PC-3 (cell line): Measurements from ENCODE around the gene C2CD3. TPM values are rescaled to one million over a fixed set of nuclear protein-coding genes. Genes with fewer than 3 reads are reported as not detected.
A peak's percentile ranks its signal among the peaks of the same experiment; 100 is the strongest.

Experiments used
- ATAC-seq: fragments of 200-7000 bp; cut with Tn5 transposase; 2 replicates; pipeline ENCODE4 v1.9.1; 2020; ENCODE audit warnings: mild to moderate bottlenecking, moderate library complexity
- BruUV-seq: library from RNA; stranded (reverse); fragments of 400-500 nt; replicated peaks from 2 replicates; lab custom pipeline; 2021; lab: Mats Ljungman, UMichigan
- CTCF ChIA-PET: fragments of 300-600 bp; sonication (Branson Sonifier 250); formaldehyde crosslinking; loops from one replicate; lab custom pipeline; 2022; ENCODE audit warnings: antibody characterized with exemption; lab: Charles Lee
- POLR2A ChIA-PET: fragments of 300-600 bp; sonication (Branson Sonifier 250); formaldehyde crosslinking; loops from one replicate; lab custom pipeline; 2022; ENCODE audit warnings: antibody characterized with exemption; ENCODE audit not compliant: unreplicated experiment; lab: Charles Lee
- DNase-seq: peaks from one replicate; pipeline ENCODE4 v3.0.0-alpha.2; 2015
- H2AFZ ChIP-seq: fragments of 300-600 bp; sonication (generic); 2 replicates; pipeline ENCODE4 v1.6.0; 2016; ENCODE audit warnings: antibody characterized with exemption, low read length
- H3F3A ChIP-seq: fragments of 300-600 bp; sonication (generic); one replicate; pipeline ENCODE4 v1.6.0; 2017; ENCODE audit warnings: antibody characterized with exemption, low read length, control low read depth, mild to moderate bottlenecking; ENCODE audit not compliant: unreplicated experiment
- H3K27ac ChIP-seq: fragments of 300-600 bp; sonication (generic); 2 replicates; pipeline ENCODE4 v1.5.1; 2016; ENCODE audit warnings: mild to moderate bottlenecking, low read length
- H3K27me3 ChIP-seq: fragments of 300-600 bp; sonication (generic); 2 replicates; pipeline ENCODE4 v1.6.1; 2016; ENCODE audit warnings: low read length, mixed read lengths
- H3K36me3 ChIP-seq: fragments of 300-600 bp; sonication (generic); 2 replicates; pipeline ENCODE4 v1.6.1; 2016; ENCODE audit warnings: low read depth, mixed run types, low read length, mixed read lengths
- H3K4me1 ChIP-seq: fragments of 300-600 bp; sonication (generic); 2 replicates; pipeline ENCODE4 v1.5.1; 2016; ENCODE audit warnings: low read length; ENCODE audit not compliant: insufficient read depth
- H3K4me2 ChIP-seq: fragments of 300-600 bp; sonication (generic); 2 replicates; pipeline ENCODE4 v1.6.0; 2016; ENCODE audit warnings: low read length
- H3K4me3 ChIP-seq: fragments of 300-600 bp; sonication (generic); 2 replicates; pipeline ENCODE4 v1.5.1; 2016; ENCODE audit warnings: mild to moderate bottlenecking, low read length, mixed read lengths
- H3K79me2 ChIP-seq: fragments of 300-600 bp; sonication (generic); 2 replicates; pipeline ENCODE4 v1.6.1; 2017; ENCODE audit warnings: low read length, mixed read lengths
- H3K9ac ChIP-seq: fragments of 300-600 bp; sonication (generic); 2 replicates; pipeline ENCODE4 v1.6.0; 2016; ENCODE audit warnings: mild to moderate bottlenecking, low read length
- H3K9me2 ChIP-seq: fragments of 300-600 bp; sonication (generic); replicated peaks from 2 replicates; pipeline ENCODE4 v1.6.1; 2016; ENCODE audit warnings: mixed run types, low read length, mixed read lengths
- H3K9me3 ChIP-seq: fragments of 300-600 bp; sonication (generic); 2 replicates; pipeline ENCODE4 v1.6.1; 2016; ENCODE audit warnings: low read length, mixed read lengths
- H4K20me1 ChIP-seq: fragments of 300-600 bp; sonication (generic); 2 replicates; pipeline ENCODE4 v1.6.1; 2016; ENCODE audit warnings: low read length, mixed read lengths
- CTCF ChIP-seq: fragments of 300-600 bp; sonication (generic); conservative IDR thresholded peaks from 2 replicates; pipeline ENCODE4 v1.5.1; 2017; ENCODE audit warnings: antibody characterized with exemption, low read depth, mild to moderate bottlenecking, low read length
- EZH2 ChIP-seq: fragments of 300-600 bp; sonication (generic); IDR thresholded peaks from one replicate; pipeline ENCODE4 v1.6.1; 2017; ENCODE audit warnings: antibody characterized with exemption, mild to moderate bottlenecking, low read length; ENCODE audit not compliant: unreplicated experiment
- EZH2phosphoT487 ChIP-seq: fragments of 300-600 bp; sonication (generic); IDR thresholded peaks from 2 replicates; pipeline ENCODE4 v1.6.1; 2018; ENCODE audit warnings: mild to moderate bottlenecking, antibody characterized with exemption, low read length, borderline replicate concordance
- intact Hi-C: fragments of 100-400 bp; cut with micrococcal nuclease; formaldehyde crosslinking; loops from 2 replicates; pipeline ENCODE4 v1.9.0; 2023
- total RNA-seq: library from RNA; depleted of rRNA; stranded (reverse); fragments of >200 nt; gene quantifications from 2 replicates; pipeline ENCODE4 v1.2.3, GENCODE V29; 2014

C2CD3 gene
- total RNA-seq, 1 experiment from 2014 or later, result 27.3 TPM

GRCh38 chr11:74043450-74043849 is 127.4 kb downstream of the C2CD3 start:
- Histone ChIP-seq H3K4me3 (no peak overlapping the region), H3F3A (no peaks in the 10 kb centered on the region), H3K79me2 (no peaks in the 10 kb centered on the region), H3K27me3 (no peaks in the 10 kb centered on the region), H3K36me3 (peaks cover 23% of the 10 kb centered on the region; the same call in 1 of the 2 replicates), H3K4me2 (no peak overlapping the region), H3K27ac (no peak overlapping the region), H3K9ac (no peak overlapping the region), H3K9me2 (no peaks in the 10 kb centered on the region), H3K4me1 (no peaks in the 10 kb centered on the region), H2AFZ (no peak overlapping the region), H4K20me1 (no peaks in the 10 kb centered on the region), H3K9me3 (no peaks in the 10 kb centered on the region)
- POLR2A ChIA-PET, result no interaction called here
- CTCF ChIA-PET, result no interaction called here
- no peak for ATAC-seq
- intact Hi-C loops, result no loop called here
- DNase-seq, result no peak
- TF ChIP-seq EZH2 (no peak), CTCF (no peak), EZH2phosphoT487 (no peak)
- BruUV-seq, result no TSS peak

GRCh38 chr11:74037309-74037708 is 133.5 kb downstream of the C2CD3 start:
- no peaks in the 10 kb centered on the region for H3K9me3 ChIP-seq
- no TSS peak for BruUV-seq
- ChIA-PET POLR2A (interaction anchor here (0.5 to 0.6 kb wide), 2 partner anchors 29 to 738 kb away, joined by 6 to 8 read pairs; no protein-coding TSS in a partner anchor), CTCF (interaction anchor here (0.6 to 0.7 kb wide), 2 partner anchors 70 to 1023 kb away, joined by 3 to 8 read pairs; no protein-coding TSS in a partner anchor)
- peaks cover 28% of the 10 kb centered on the region for H3K4me1 ChIP-seq
- peak; percentile 90 for ATAC-seq
- H3K27ac ChIP-seq, result peak overlapping the region; percentile 66
- H3K36me3 ChIP-seq, result peaks cover 42% of the 10 kb centered on the region
- no peaks in the 10 kb centered on the region for H3K9me2 ChIP-seq
- H4K20me1 ChIP-seq, result no peaks in the 10 kb centered on the region
- no peaks in the 10 kb centered on the region for H3F3A ChIP-seq
- DNase-seq, result peak; percentile 86
- TF ChIP-seq EZH2, result no peak
- no peak for TF ChIP-seq EZH2phosphoT487
- TF ChIP-seq CTCF, result no peak
- 0 out of 2 replicates have a peak overlapping the region, but pooled peaks have one; percentile 14 for H3K4me2 ChIP-seq
- no peak overlapping the region for H3K9ac ChIP-seq
- intact Hi-C loops, result no loop called here
- H2AFZ ChIP-seq, result no peak overlapping the region
- H3K27me3 ChIP-seq, result no peaks in the 10 kb centered on the region
- no peak overlapping the region for H3K4me3 ChIP-seq
- H3K79me2 ChIP-seq, result no peaks in the 10 kb centered on the region

GRCh38 chr11:74035264-74035663 is 135.5 kb downstream of the C2CD3 start:
- peak; percentile 42 for ATAC-seq
- ChIA-PET POLR2A (no interaction called here), CTCF (interaction anchor here (0.6 kb wide), 2 partner anchors 9 to 21 kb away, joined by 3 to 6 read pairs; no protein-coding TSS in a partner anchor)
- BruUV-seq, result no TSS peak
- peak overlapping the region; percentile 66 for H3K27ac ChIP-seq
- H2AFZ ChIP-seq, result no peak overlapping the region
- no peak overlapping the region for H3K4me3 ChIP-seq
- TF ChIP-seq EZH2 (no peak), EZH2phosphoT487 (no peak), CTCF (no peak)
- no peak overlapping the region for H3K4me2 ChIP-seq
- peaks cover 37% of the 10 kb centered on the region for H3K36me3 ChIP-seq
- peaks cover 28% of the 10 kb centered on the region for H3K4me1 ChIP-seq
- H3F3A ChIP-seq, result no peaks in the 10 kb centered on the region
- H3K9ac ChIP-seq, result no peak overlapping the region; the same call in 1 of the 2 replicates
- no peaks in the 10 kb centered on the region for H4K20me1 ChIP-seq
- H3K79me2 ChIP-seq, result no peaks in the 10 kb centered on the region
- peak; percentile 46 for DNase-seq
- no peaks in the 10 kb centered on the region for H3K27me3 ChIP-seq
- no peaks in the 10 kb centered on the region for H3K9me3 ChIP-seq
- intact Hi-C loops, result no loop called here
- H3K9me2 ChIP-seq, result no peaks in the 10 kb centered on the region
